ENCODE measurements around the gene RNF138. TPM values are rescaled to one million over a fixed set of nuclear protein-coding genes. Genes with fewer than 3 reads are reported as not detected.

Gene RNF138
- total RNA-seq, 1 experiment from 2014 or later = 73.5 TPM

- no peak overlapping the region for H3T11ph ChIP-seq (ENCODE audit: low read length)
- no peak overlapping the region for H3K4ac ChIP-seq (ENCODE audit: low read depth, low read length)
- no peak overlapping the region for H2BK20ac ChIP-seq (ENCODE audit: low read depth, low read length, poor library complexity, severe bottlenecking)
- no peak overlapping the region for H2BK120ac ChIP-seq (ENCODE audit: low read depth, low read length, poor library complexity, severe bottlenecking)
- no peak overlapping the region for H3K18ac ChIP-seq (ENCODE audit: insufficient read length, low read depth, low read length)
- no peaks in the 10 kb centered on the region for H3K4me1 ChIP-seq (ENCODE audit: insufficient read depth, low read length)
- no peak overlapping the region for H4K5ac ChIP-seq (ENCODE audit: insufficient read length, low read depth, low read length)
- H3K4me3 Mint-ChIP-seq = no peak overlapping the region; a peak in 1 of 5 replicates
- H3K36me3 Mint-ChIP-seq (ENCODE audit: insufficient read depth in 1 of 3, low read depth in 3 of 3) = no peaks in the 10 kb centered on the region
- H3K9me3 Mint-ChIP-seq = no peaks in the 10 kb centered on the region; a peak in 1 of 5 replicates
- H4K8ac ChIP-seq (replicated peaks; ENCODE audit: insufficient read length, low read depth, low read length) = no peak overlapping the region
- no peak for DNase-seq
- no peak overlapping the region for H2BK12ac ChIP-seq (ENCODE audit: insufficient read length, low read depth, low read length)
- H3K27ac ChIP-seq (ENCODE audit: insufficient read length, low read depth, low read length) = no peak overlapping the region
- no peak overlapping the region for H3K56ac ChIP-seq (ENCODE audit: insufficient read length, low read depth, low read length)
- H3K9me3 ChIP-seq (ENCODE audit: control insufficient read depth, low read depth, low read length) = no peaks in the 10 kb centered on the region
- no peaks in the 10 kb centered on the region for H3K79me1 ChIP-seq (ENCODE audit: insufficient read depth, low read depth, low read length, poor library complexity, severe bottlenecking)
- no peaks in the 10 kb centered on the region for H3K27me3 ChIP-seq (ENCODE audit: insufficient read depth, low read length)
- H2AK5ac ChIP-seq (ENCODE audit: insufficient read length, low read length) = no peak overlapping the region
- no peak overlapping the region for H4K91ac ChIP-seq (ENCODE audit: insufficient read length, low read depth, low read length)
- no peak overlapping the region for H3K23ac ChIP-seq (ENCODE audit: insufficient read length, low read depth, low read length)
- peaks cover 5% of the 10 kb centered on the region for H3K27me3 Mint-ChIP-seq (ENCODE audit: low read depth)
- H2AFZ ChIP-seq (ENCODE audit: low read length) = no peak overlapping the region
- no peak overlapping the region for H2BK15ac ChIP-seq (ENCODE audit: low read depth, low read length)
- TF ChIP-seq CTCF (conservative IDR thresholded peaks at IDR 0.05) = no peak
- peaks cover 9% of the 10 kb centered on the region in 2 experiments for H3K4me1 Mint-ChIP-seq
- WGBS (ENCODE audit: extremely low coverage, insufficient read length, low lambda C conversion rate) = no CpG with 5 or more reads among the region's 5 CpGs
- H3K79me2 ChIP-seq (ENCODE audit: insufficient read depth, low read length) = no peaks in the 10 kb centered on the region
- H3K23me2 ChIP-seq (ENCODE audit: insufficient read length, low read depth, low read length, poor library complexity, severe bottlenecking) = no peaks in the 10 kb centered on the region
- no peaks in the 10 kb centered on the region for H4K20me1 ChIP-seq (ENCODE audit: control insufficient read depth, insufficient read depth, insufficient read length)
- H3K4me2 ChIP-seq (ENCODE audit: insufficient read depth, insufficient read length, low read length) = no peak overlapping the region
- no peak overlapping the region for H3K14ac ChIP-seq (ENCODE audit: insufficient read depth, low read length)
- no peak overlapping the region for H3K27ac Mint-ChIP-seq
- H2BK5ac ChIP-seq (ENCODE audit: insufficient read length, low read length) = no peak overlapping the region
- H3K9ac ChIP-seq (ENCODE audit: extremely low read depth, insufficient read length, low read length) = no peak overlapping the region
Observed at GRCh38 chr18:32157580-32157979, 65.9 kb downstream of the RNF138 start.
